ENCODE measurements around the gene MYOD1. TPM values are rescaled to one million over a fixed set of nuclear protein-coding genes. Genes with fewer than 3 reads are reported as not detected.

The MYOD1 gene
- total RNA-seq, 1 experiment from 2014 or later, result not detected

GRCh38 chr11:17682848-17683247 lies 36.5 kb upstream of the MYOD1 start:
- H3K4me3 ChIP-seq, result no peak overlapping the region
- no peaks in the 10 kb centered on the region for H3K79me2 ChIP-seq (ENCODE audit: low read depth)
- no peak for TF ChIP-seq EZH2 (IDR thresholded peaks at IDR 0.05; ENCODE audit: low read depth)
- TF ChIP-seq CTCF (conservative IDR thresholded peaks at IDR 0.05), result no peak
- H2AFZ ChIP-seq, result no peak overlapping the region
- H3K9me3 ChIP-seq (ENCODE audit: insufficient read depth, low read depth), result no peaks in the 10 kb centered on the region
- no peak for DNase-seq
- POLR2A ChIA-PET (ENCODE audit: unreplicated experiment), result no interaction called here
- H3K27ac ChIP-seq, result no peak overlapping the region
- no peak overlapping the region for H3K4me2 ChIP-seq
- H4K20me1 ChIP-seq (ENCODE audit: insufficient read depth), result no peaks in the 10 kb centered on the region
- no peaks in the 10 kb centered on the region for H3K4me1 ChIP-seq (replicated peaks; ENCODE audit: insufficient read depth)
- H3K27me3 ChIP-seq (ENCODE audit: insufficient read depth, low read depth), result peaks cover 30% of the 10 kb centered on the region
- no peaks in the 10 kb centered on the region for H3K36me3 ChIP-seq (ENCODE audit: low read depth)
- intact Hi-C loops (cut with micrococcal nuclease; ENCODE audit: unreplicated experiment), result no loop called here
- no TSS peak for BruUV-seq (replicated peaks)
- CTCF ChIA-PET, result no interaction called here
- no peaks in the 10 kb centered on the region; the same call in 1 of the 2 replicates for H3F3A ChIP-seq (ENCODE audit: insufficient read depth, low read depth)
- H3K9me2 ChIP-seq (ENCODE audit: insufficient read depth), result no peaks in the 10 kb centered on the region

GRCh38 chr11:17683377-17684161 lies 35.8 kb upstream of the MYOD1 start:
- ChIA-PET POLR2A (ENCODE audit: unreplicated experiment) (no interaction called here), CTCF (no interaction called here)
- Histone ChIP-seq H3K9me2 (ENCODE audit: insufficient read depth) (no peaks in the 10 kb centered on the region), H3K4me2 (peak overlapping the region; percentile 20; the same call in 1 of the 2 replicates), H3F3A (ENCODE audit: insufficient read depth, low read depth) (no peaks in the 10 kb centered on the region; the same call in 1 of the 2 replicates), H3K27ac (no peak overlapping the region), H4K20me1 (ENCODE audit: insufficient read depth) (no peaks in the 10 kb centered on the region), H2AFZ (no peak overlapping the region), H3K4me1 (replicated peaks; ENCODE audit: insufficient read depth) (no peaks in the 10 kb centered on the region), H3K4me3 (no peak overlapping the region), H3K27me3 (ENCODE audit: insufficient read depth, low read depth) (peaks cover 30% of the 10 kb centered on the region), H3K79me2 (ENCODE audit: low read depth) (no peaks in the 10 kb centered on the region), H3K9me3 (ENCODE audit: insufficient read depth, low read depth) (no peaks in the 10 kb centered on the region), H3K36me3 (ENCODE audit: low read depth) (no peaks in the 10 kb centered on the region)
- no TSS peak for BruUV-seq (replicated peaks)
- DNase-seq, result peak; percentile 10 to 71
- TF ChIP-seq EZH2 (IDR thresholded peaks at IDR 0.05; ENCODE audit: low read depth) (no peak), CTCF (conservative IDR thresholded peaks at IDR 0.05) (no peak)
- intact Hi-C loops (cut with micrococcal nuclease; ENCODE audit: unreplicated experiment), result no loop called here

DNA sequence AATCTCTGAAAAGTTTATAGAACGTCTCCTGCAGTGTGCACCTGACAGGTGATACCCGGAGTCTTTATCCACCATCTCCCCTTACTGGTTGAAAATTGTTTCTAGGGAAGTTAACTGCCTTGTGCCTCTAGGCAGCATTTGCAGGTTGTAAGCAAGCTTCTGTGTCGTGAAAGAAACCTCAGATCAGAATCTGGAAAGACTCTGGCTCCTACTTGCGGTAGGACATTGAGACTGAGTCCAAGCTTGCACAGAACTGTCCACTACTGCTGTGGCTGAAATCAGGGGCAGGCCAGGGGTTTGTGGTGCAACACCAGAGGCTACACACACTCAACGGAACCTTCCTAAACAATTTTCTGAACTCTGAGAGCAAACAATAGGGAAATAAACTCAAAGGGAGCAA lies 34.8 kb upstream of the MYOD1 start:
- Histone ChIP-seq H3F3A (ENCODE audit: insufficient read depth, low read depth) (no peaks in the 10 kb centered on the region; the same call in 1 of the 2 replicates), H3K4me3 (no peak overlapping the region), H2AFZ (no peak overlapping the region), H3K9me2 (ENCODE audit: insufficient read depth) (no peaks in the 10 kb centered on the region), H3K4me1 (replicated peaks; ENCODE audit: insufficient read depth) (no peaks in the 10 kb centered on the region), H3K27me3 (ENCODE audit: insufficient read depth, low read depth) (peaks cover 28% of the 10 kb centered on the region), H3K9me3 (ENCODE audit: insufficient read depth, low read depth) (no peaks in the 10 kb centered on the region), H3K36me3 (ENCODE audit: low read depth) (no peaks in the 10 kb centered on the region), H3K4me2 (no peak overlapping the region), H3K27ac (no peak overlapping the region), H3K79me2 (ENCODE audit: low read depth) (no peaks in the 10 kb centered on the region), H4K20me1 (ENCODE audit: insufficient read depth) (no peaks in the 10 kb centered on the region)
- intact Hi-C loops (cut with micrococcal nuclease; ENCODE audit: unreplicated experiment), result no loop called here
- TF ChIP-seq EZH2 (IDR thresholded peaks at IDR 0.05; ENCODE audit: low read depth), result no peak
- no peak for TF ChIP-seq CTCF (conservative IDR thresholded peaks at IDR 0.05)
- ChIA-PET POLR2A (ENCODE audit: unreplicated experiment) (no interaction called here), CTCF (no interaction called here)
- DNase-seq, result no peak
- no TSS peak for BruUV-seq (replicated peaks)
